HUES6 (cell line): ENCODE data around the gene TRIOBP.

Source experiments
- H3K27ac ChIP-seq: 2 replicates; pipeline ENCODE4 v1.7.0; 2013; ENCODE audit warnings: low read depth, mild to moderate bottlenecking, low read length, inconsistent platforms
- H3K27me3 ChIP-seq: 2 replicates; pipeline ENCODE4 v1.6.1; 2013; ENCODE audit warnings: low read length; ENCODE audit not compliant: control insufficient read depth, insufficient read depth
- H3K36me3 ChIP-seq: 2 replicates; pipeline ENCODE4 v1.6.1; 2013; ENCODE audit warnings: low read length; ENCODE audit not compliant: control insufficient read depth, insufficient read depth
- H3K4me1 ChIP-seq: 2 replicates; pipeline ENCODE4 v1.6.1; 2013; ENCODE audit warnings: low read length; ENCODE audit not compliant: control insufficient read depth, insufficient read depth
- H3K4me3 ChIP-seq: 2 replicates; pipeline ENCODE4 v1.5.1; 2013; ENCODE audit warnings: low read depth, low read length
- H3K9ac ChIP-seq: one replicate; pipeline ENCODE4 v1.6.1; 2013; ENCODE audit warnings: mild to moderate bottlenecking, low read length
- H3K9me3 ChIP-seq: 2 replicates; pipeline ENCODE4 v1.6.1; 2013; ENCODE audit warnings: low read depth, low read length; ENCODE audit not compliant: control insufficient read depth, insufficient read depth

TRIOBP gene

GRCh38 chr22:37669586-37669985 lies 27.3 kb upstream of the TRIOBP start:
- no peak overlapping the region for H3K4me3 ChIP-seq
- no peaks in the 10 kb centered on the region for H3K27me3 ChIP-seq
- H3K9me3 ChIP-seq, result no peaks in the 10 kb centered on the region
- H3K36me3 ChIP-seq, result peaks cover 23% of the 10 kb centered on the region
- no peak overlapping the region for H3K9ac ChIP-seq
- 0 out of 2 replicates have a peak, but pooled peaks cover 9% of the 10 kb centered on the region for H3K4me1 ChIP-seq
- H3K27ac ChIP-seq, result no peak overlapping the region

GRCh38 chr22:37672206-37672919 lies 24.5 kb upstream of the TRIOBP start:
- no peaks in the 10 kb centered on the region for H3K27me3 ChIP-seq
- H3K9me3 ChIP-seq, result no peaks in the 10 kb centered on the region
- H3K4me1 ChIP-seq, result peaks cover 20% of the 10 kb centered on the region
- no peak overlapping the region for H3K27ac ChIP-seq
- H3K36me3 ChIP-seq, result peaks cover 2% of the 10 kb centered on the region; the same call in 1 of the 2 replicates
- no peak overlapping the region for H3K9ac ChIP-seq
- no peak overlapping the region for H3K4me3 ChIP-seq

- Histone ChIP-seq H3K4me1 (peaks cover 15% of the 10 kb centered on the region), H3K27me3 (no peaks in the 10 kb centered on the region), H3K9me3 (no peaks in the 10 kb centered on the region), H3K4me3 (no peak overlapping the region), H3K9ac (no peak overlapping the region), H3K27ac (no peak overlapping the region), H3K36me3 (peaks cover under 1% of the 10 kb centered on the region; the same call in 1 of the 2 replicates)
Observed at GRCh38 chr22:37672920-37673455, 23.9 kb upstream of the TRIOBP start.

GRCh38 chr22:37674248-37674647 lies 22.6 kb upstream of the TRIOBP start:
- Histone ChIP-seq H3K36me3 (peaks cover 5% of the 10 kb centered on the region; the same call in 1 of the 2 replicates), H3K27me3 (no peaks in the 10 kb centered on the region), H3K4me3 (no peak overlapping the region), H3K4me1 (peaks cover 15% of the 10 kb centered on the region), H3K27ac (no peak overlapping the region), H3K9ac (no peak overlapping the region), H3K9me3 (no peaks in the 10 kb centered on the region)

GRCh38 chr22:37674951-37675929 lies 21.6 kb upstream of the TRIOBP start, which contains the start of gene LGALS1:
TSS of gene LGALS1 (plus strand) at chr22:37675636. CDS start at chr22:37675703, 67 bp downstream.
- H3K4me3 ChIP-seq, result peak within 1 kb of the TSS; percentile 57
- peaks cover 12% of the 10 kb centered on the region; the same call in 1 of the 2 replicates for H3K36me3 ChIP-seq
- H3K9ac ChIP-seq, result peak within 1 kb of the TSS; percentile 63
- peak within 1 kb of the TSS; percentile 67; the same call in 1 of the 2 replicates for H3K27ac ChIP-seq
- H3K4me1 ChIP-seq, result peaks cover 15% of the 10 kb centered on the region
- H3K9me3 ChIP-seq, result no peaks in the 10 kb centered on the region
- no peaks in the 10 kb centered on the region for H3K27me3 ChIP-seq

- H3K36me3 ChIP-seq, result peaks cover 12% of the 10 kb centered on the region; the same call in 1 of the 2 replicates
- H3K27me3 ChIP-seq, result no peaks in the 10 kb centered on the region
- H3K27ac ChIP-seq, result peak overlapping the region; percentile 16; the same call in 1 of the 2 replicates
- no peaks in the 10 kb centered on the region for H3K9me3 ChIP-seq
- H3K4me1 ChIP-seq, result peaks cover 15% of the 10 kb centered on the region
- H3K4me3 ChIP-seq, result peak overlapping the region; percentile 48
- H3K9ac ChIP-seq, result peak overlapping the region; percentile 32
Observed at GRCh38 chr22:37675930-37676735, 20.7 kb upstream of the TRIOBP start.

- H3K27ac ChIP-seq, result peak overlapping the region; percentile 16; the same call in 1 of the 2 replicates
- peaks cover 11% of the 10 kb centered on the region for H3K4me1 ChIP-seq
- H3K9me3 ChIP-seq, result no peaks in the 10 kb centered on the region
- H3K4me3 ChIP-seq, result peak overlapping the region; percentile 48
- H3K36me3 ChIP-seq, result peaks cover 12% of the 10 kb centered on the region; the same call in 1 of the 2 replicates
- H3K9ac ChIP-seq, result peak overlapping the region; percentile 32
- H3K27me3 ChIP-seq, result no peaks in the 10 kb centered on the region
Observed at GRCh38 chr22:37676736-37677492, 19.9 kb upstream of the TRIOBP start.

- H3K9me3 ChIP-seq, result no peaks in the 10 kb centered on the region
- peak overlapping the region; percentile 48 for H3K4me3 ChIP-seq
- H3K27ac ChIP-seq, result no peak overlapping the region
- peaks cover 11% of the 10 kb centered on the region for H3K4me1 ChIP-seq
- no peaks in the 10 kb centered on the region for H3K27me3 ChIP-seq
- H3K9ac ChIP-seq, result no peak overlapping the region
- H3K36me3 ChIP-seq, result peaks cover 12% of the 10 kb centered on the region; the same call in 1 of the 2 replicates
Observed at GRCh38 chr22:37677493-37677974, 19.3 kb upstream of the TRIOBP start.

GRCh38 chr22:37678372-37678771 lies 18.5 kb upstream of the TRIOBP start:
- H3K4me1 ChIP-seq, result peaks cover 11% of the 10 kb centered on the region
- no peak overlapping the region for H3K4me3 ChIP-seq
- no peak overlapping the region for H3K27ac ChIP-seq
- peaks cover 12% of the 10 kb centered on the region; the same call in 1 of the 2 replicates for H3K36me3 ChIP-seq
- H3K27me3 ChIP-seq, result no peaks in the 10 kb centered on the region
- H3K9me3 ChIP-seq, result no peaks in the 10 kb centered on the region
- H3K9ac ChIP-seq, result peak overlapping the region; percentile 18
